PFSK-1 (cell line): Measurements from ENCODE around the gene HYCC1.

ENCODE experiments used
- FOXP2 ChIP-seq: optimal IDR thresholded peaks from 2 replicates; pipeline ENCODE3; 2011; ENCODE audit warnings: borderline replicate concordance, control low read depth, inconsistent platforms; ENCODE audit not compliant: insufficient read depth; ENCODE audit errors: extremely low read length, extremely low read depth
- POLR2AphosphoS5 ChIP-seq: IDR thresholded peaks from 2 replicates; pipeline ENCODE4 v1.6.1; 2012; ENCODE audit warnings: low read depth, mild to moderate bottlenecking, control low read depth, low read length, moderate library complexity
- REST ChIP-seq, 2 experiments: IDR thresholded peaks; 2 replicates each; pipeline versions ENCODE4 v1.6.1 to v1.8.0; 2011 to 2012; ENCODE audit warnings: low read depth in 2 of 2, low read length in 2 of 2, control low read depth in 1 of 2, inconsistent platforms in 1 of 2, mild to moderate bottlenecking in 1 of 2, moderate library complexity in 1 of 2; ENCODE audit not compliant: insufficient read depth in 1 of 2
- SIN3A ChIP-seq: IDR thresholded peaks from 2 replicates; pipeline ENCODE4 v1.6.1; 2012; ENCODE audit warnings: mild to moderate bottlenecking, low read length, moderate library complexity, borderline replicate concordance; ENCODE audit not compliant: insufficient read depth
- TAF1 ChIP-seq: IDR thresholded peaks from 2 replicates; pipeline ENCODE4 v1.6.1; 2012; ENCODE audit warnings: low read length, control low read depth, borderline replicate concordance; ENCODE audit not compliant: insufficient read depth

Gene HYCC1

DNA sequence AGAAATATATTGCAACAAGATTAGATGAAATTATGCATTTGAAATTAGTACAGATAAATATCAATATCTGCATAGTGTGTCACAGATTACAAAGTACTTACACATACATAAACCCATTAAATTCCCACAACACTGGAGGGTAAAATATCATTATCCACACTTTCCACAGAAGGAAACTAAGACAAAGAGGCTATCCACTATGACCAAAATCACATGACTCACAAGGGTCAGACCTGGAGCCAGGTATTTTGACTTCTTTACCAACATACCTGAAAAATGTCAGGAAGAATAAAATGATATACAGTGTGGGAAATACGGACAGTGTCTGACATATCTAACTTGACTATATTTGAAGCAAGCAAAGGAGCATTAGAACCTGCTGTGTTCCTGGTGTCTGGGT is 34.1 kb downstream of the HYCC1 start:
- TF ChIP-seq REST (IDR thresholded peaks at IDR 0.05; ENCODE audit: insufficient read depth in 1 of 2, low read depth in 2 of 2, low read length in 2 of 2) (no peak), FOXP2 (no peak)

DNA sequence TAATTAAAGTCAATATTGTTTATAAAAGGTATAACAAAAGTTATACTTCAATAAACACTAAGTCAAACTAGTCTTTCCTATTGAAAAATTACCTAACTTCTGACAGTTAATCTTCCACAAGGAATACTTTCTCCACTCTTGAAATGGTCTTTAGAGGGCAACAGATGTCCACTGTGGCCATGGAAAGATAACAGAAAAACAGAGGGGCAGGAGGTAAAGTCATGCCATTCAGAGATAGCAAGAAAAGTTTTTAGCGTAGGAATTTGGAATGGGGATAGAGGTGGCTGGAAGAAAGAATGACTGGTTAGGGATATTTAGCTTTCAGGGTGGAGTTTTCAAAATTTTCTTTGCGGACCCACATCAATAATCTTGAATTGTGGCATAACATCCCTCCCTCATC is 34.7 kb downstream of the HYCC1 start:
- TF ChIP-seq TAF1 = no peak
- TF ChIP-seq SIN3A = no peak
- no peak for TF ChIP-seq POLR2AphosphoS5
- TF ChIP-seq REST (IDR thresholded peaks at IDR 0.05; ENCODE audit: insufficient read depth in 1 of 2, low read depth in 2 of 2, low read length in 2 of 2) = no peak
- TF ChIP-seq FOXP2 = no peak

GRCh38 chr7:22972207-22972606 is 41.7 kb downstream of the HYCC1 start:
- TF ChIP-seq FOXP2 = no peak
- TF ChIP-seq TAF1 = no peak
- TF ChIP-seq REST (IDR thresholded peaks at IDR 0.05; ENCODE audit: insufficient read depth in 1 of 2, low read depth in 2 of 2, low read length in 2 of 2) = no peak
- TF ChIP-seq POLR2AphosphoS5 = no peak
- TF ChIP-seq SIN3A = no peak

- no peak for TF ChIP-seq SIN3A
- TF ChIP-seq TAF1 = no peak
- no peak for TF ChIP-seq FOXP2
- no peak for TF ChIP-seq POLR2AphosphoS5
- TF ChIP-seq REST (IDR thresholded peaks at IDR 0.05; ENCODE audit: insufficient read depth in 1 of 2, low read depth in 2 of 2, low read length in 2 of 2) = no peak
Measured at GRCh38 chr7:22969010-22969431, 44.9 kb downstream of the HYCC1 start.
